ENCODE data around the gene PAN3.
A peak's percentile ranks its signal among the peaks of the same experiment; 100 is the strongest.
"Not testable (repeated sequence)": the region's sequence is repeated elsewhere in the genome, so short reads cannot be mapped to it uniquely, and the experiment has no call there.

PAN3 gene

GRCh38 chr13:28138012-28138755 lies at the start of gene PAN3:
TSS of gene PAN3 (plus strand) at chr13:28138545. CDS start at chr13:28138658, 113 bp downstream.
- DNase-seq = peak; percentile 92

GRCh38 chr13:28089065-28089464 lies 49.3 kb upstream of the PAN3 start:
- DNase-seq = no peak

- DNase-seq = no peak
These were observed 45.9 kb upstream of the PAN3 start for GRCh38 chr13:28092431-28092830.

GRCh38 chr13:28093881-28094280 lies 44.5 kb upstream of the PAN3 start:
- DNase-seq = no peak

GRCh38 chr13:28094306-28094705 lies 44.0 kb upstream of the PAN3 start:
- no peak for DNase-seq

- no peak for DNase-seq
These were observed 40.8 kb upstream of the PAN3 start for GRCh38 chr13:28097503-28097902.

GRCh38 chr13:28099396-28100149 lies 38.8 kb upstream of the PAN3 start:
- DNase-seq = no peak

- peak; percentile 47 for DNase-seq
These were observed 37.9 kb upstream of the PAN3 start, which contains the start of gene FLT3 for GRCh38 chr13:28100150-28101121. TSS of gene FLT3 (minus strand) at chr13:28100576. CDS start at chr13:28100510, 66 bp downstream.

- not testable (repeated sequence) for DNase-seq
These were observed 36.5 kb upstream of the PAN3 start for GRCh38 chr13:28101886-28102285.

- no peak for DNase-seq
These were observed 31.4 kb upstream of the PAN3 start for GRCh38 chr13:28106976-28107375.

- DNase-seq = no peak
These were observed 27.9 kb upstream of the PAN3 start for GRCh38 chr13:28110414-28110813.

GRCh38 chr13:28116736-28117135 lies 21.6 kb upstream of the PAN3 start:
- no peak for DNase-seq

- no peak for DNase-seq
These were observed 20.5 kb upstream of the PAN3 start for GRCh38 chr13:28117689-28118377.

GRCh38 chr13:28120317-28120716 lies 18.0 kb upstream of the PAN3 start:
- DNase-seq = no peak

GRCh38 chr13:28121224-28121623 lies 17.1 kb upstream of the PAN3 start:
- no peak for DNase-seq

- no peak for DNase-seq
These were observed 10.3 kb upstream of the PAN3 start for GRCh38 chr13:28128030-28128429.

- DNase-seq = no peak
These were observed 9.4 kb upstream of the PAN3 start for GRCh38 chr13:28128926-28129325.

GRCh38 chr13:28129911-28130693 lies 8.2 kb upstream of the PAN3 start:
- no peak for DNase-seq

- no peak for DNase-seq
These were observed 6.7 kb upstream of the PAN3 start for GRCh38 chr13:28131646-28132045.

- DNase-seq = no peak
These were observed 1.4 kb upstream of the PAN3 start for GRCh38 chr13:28136916-28137315.

GRCh38 chr13:28137596-28137995 lies 749 bp upstream of the PAN3 start:
- no peak for DNase-seq
